Central memory CD4-positive, alpha-beta T cell (primary cell): ENCODE results near the gene TCF21.
"Not testable (repeated sequence)": the region's sequence is repeated elsewhere in the genome, so short reads cannot be mapped to it uniquely, and the experiment has no call there.

Source experiments
- DNase-seq: peaks from one replicate; pipeline ENCODE4 v3.0.0; 2022

TCF21 gene

GRCh38 chr6:133936352-133936751, 47.4 kb downstream of the TCF21 start:
- DNase-seq, result not testable (repeated sequence)

GRCh38 chr6:133937909-133938308, 49.0 kb downstream of the TCF21 start:
- no peak for DNase-seq

GRCh38 chr6:133938533-133938932, 49.6 kb downstream of the TCF21 start:
- no peak for DNase-seq

GRCh38 chr6:133939778-133940667, 51.1 kb downstream of the TCF21 start:
- no peak for DNase-seq
